ENCODE data around the gene PLCD3. TPM values are rescaled to one million over a fixed set of nuclear protein-coding genes. Genes with fewer than 3 reads are reported as not detected.

Gene PLCD3
- total RNA-seq, result 83.4 and 121 TPM in 2 replicates

GRCh38 chr17:45132320-45132571 lies at the start of gene PLCD3:
Gene PLCD3, minus strand, starts transcription at chr17:45132515. Its CDS starts 105 bp downstream, at chr17:45132410.

GRCh38 chr17:45161288-45162024 lies 29.1 kb upstream of the PLCD3 start, which contains the start of gene HEXIM2:
Gene HEXIM2, plus strand, starts transcription at chr17:45161875. Its CDS starts 919 bp downstream, at chr17:45162794.

GRCh38 chr17:45148183-45149036 lies 16.1 kb upstream of the PLCD3 start, which contains the start of gene HEXIM1:
Gene HEXIM1, plus strand, starts transcription at chr17:45148475. Its CDS starts 716 bp downstream, at chr17:45149191.

GRCh38 chr17:45135192-45135977 lies 3.1 kb upstream of the PLCD3 start, which contains the start of gene ACBD4:
Gene ACBD4, plus strand, starts transcription at chr17:45135687. Its CDS starts 458 bp downstream, at chr17:45136145.

GRCh38 chr17:45060797-45061605 lies 71.3 kb downstream of the PLCD3 start, which contains the start of gene NMT1:
Gene NMT1, plus strand, starts transcription at chr17:45061317. Its CDS starts 13 bp downstream, at chr17:45061330.

Other genes with a start within 250 kb of the PLCD3 start
- gene EFTUD2, start 233.1 kb downstream of the PLCD3 start, total RNA-seq, result 72.9 and 93.6 TPM in 2 replicates
- gene GFAP, start 217.0 kb downstream of the PLCD3 start, total RNA-seq, result 0.05 TPM in 1 of 2 replicates, not detected in the other
- gene KIF18B, start 184.7 kb downstream of the PLCD3 start, total RNA-seq, result 10.4 and 15.2 TPM in 2 replicates
- 0.42 and 0.71 TPM in 2 replicates for gene C1QL1, start 164.2 kb downstream of the PLCD3 start, total RNA-seq
- 31.7 and 44.7 TPM in 2 replicates for gene DCAKD, start 80.9 kb downstream of the PLCD3 start, total RNA-seq
- gene NMT1, start 71.2 kb downstream of the PLCD3 start, total RNA-seq, result 75.3 and 93.2 TPM in 2 replicates
- 4.1 and 4.8 TPM in 2 replicates for gene ACBD4, start 3.2 kb upstream of the PLCD3 start, total RNA-seq
- 19.5 and 24.3 TPM in 2 replicates for gene HEXIM1, start 16.0 kb upstream of the PLCD3 start, total RNA-seq
- 4.9 and 9.0 TPM in 2 replicates for gene HEXIM2, start 29.4 kb upstream of the PLCD3 start, total RNA-seq
- gene FMNL1, start 89.4 kb upstream of the PLCD3 start, total RNA-seq, result 1.3 and 2.8 TPM in 2 replicates
- not detected in 2 replicates for gene SPATA32, start 129.6 kb upstream of the PLCD3 start, total RNA-seq
- 4.8 and 5.2 TPM in 2 replicates for gene MAP3K14, start 184.5 kb upstream of the PLCD3 start, total RNA-seq